Common myeloid progenitor, CD34-positive (primary cell): ENCODE results near the gene CTBP2.

ENCODE experiments used
- CTCF ChIA-PET: fragments of 350-600 bp; sonication (Branson Sonifier 250); formaldehyde crosslinking; loops from one replicate; lab custom pipeline; 2021; ENCODE audit warnings: antibody characterized with exemption; lab: Charles Lee
- POLR2A ChIA-PET: fragments of 350-600 bp; sonication (Branson Sonifier 250); formaldehyde crosslinking; loops from one replicate; lab custom pipeline; 2021; ENCODE audit warnings: antibody characterized with exemption; lab: Charles Lee
- DNase-seq, 3 donors: peaks; one replicate each; pipeline versions ENCODE4 v3.0.0 to v3.0.0-alpha.2; 2013
- H3K27ac ChIP-seq, 2 experiments: 1 replicate in 1 of 2; 2 replicates in 1 of 2; pipeline ENCODE4 v1.7.0; 2013; ENCODE audit warnings: inconsistent platforms in 2 of 2, low read length in 2 of 2, mild to moderate bottlenecking in 2 of 2, low read depth in 1 of 2, moderate library complexity in 1 of 2; ENCODE audit not compliant: severe bottlenecking in 2 of 2, insufficient read depth in 1 of 2, poor library complexity in 1 of 2
- H3K27me3 ChIP-seq, 5 experiments: replicated peaks in 2 of 5; 1 replicate in 3 of 5; 2 replicates in 2 of 5; pipeline versions ENCODE4 v1.6.1 to v1.7.0; 2013; ENCODE audit warnings: low read length in 4 of 5, mild to moderate bottlenecking in 2 of 5, moderate library complexity in 2 of 5, inconsistent platforms in 1 of 5; ENCODE audit not compliant: insufficient read depth in 5 of 5, control insufficient read depth in 4 of 5
- H3K36me3 ChIP-seq, 4 experiments: 1 replicate in 2 of 4; 2 replicates in 2 of 4; pipeline versions ENCODE4 v1.6.1 to v1.7.0; 2013; ENCODE audit warnings: low read length in 3 of 4, control low read depth in 1 of 4, mild to moderate bottlenecking in 1 of 4; ENCODE audit not compliant: control insufficient read depth in 4 of 4, insufficient read depth in 4 of 4
- H3K4me1 ChIP-seq, 4 experiments: 1 replicate in 3 of 4; 2 replicates in 1 of 4; pipeline versions ENCODE4 v1.6.1 to v1.7.1; 2013; ENCODE audit warnings: low read length in 3 of 4, mild to moderate bottlenecking in 3 of 4, control low read depth in 1 of 4, inconsistent platforms in 1 of 4, moderate library complexity in 1 of 4; ENCODE audit not compliant: control insufficient read depth in 4 of 4, insufficient read depth in 4 of 4; ENCODE audit errors: control extremely low read depth in 1 of 4
- H3K4me3 ChIP-seq, 7 experiments: 1 replicate in 4 of 7; 2 replicates in 3 of 7; pipeline versions ENCODE4 v1.5.1 to v1.7.0; 2013; ENCODE audit warnings: mild to moderate bottlenecking in 7 of 7, low read length in 6 of 7, moderate library complexity in 6 of 7, inconsistent platforms in 2 of 7, low read depth in 2 of 7, control low read depth in 1 of 7; ENCODE audit not compliant: insufficient read depth in 4 of 7, control insufficient read depth in 1 of 7; ENCODE audit errors: extremely low read depth in 1 of 7
- H3K9me3 ChIP-seq, 5 experiments: 1 replicate in 4 of 5; 2 replicates in 1 of 5; pipeline versions ENCODE4 v1.6.1 to v1.7.1; 2013; ENCODE audit warnings: low read length in 4 of 5, mild to moderate bottlenecking in 2 of 5, inconsistent platforms in 1 of 5, low read depth in 1 of 5, moderate library complexity in 1 of 5; ENCODE audit not compliant: control insufficient read depth in 4 of 5, insufficient read depth in 2 of 5; ENCODE audit errors: control extremely low read depth in 1 of 5
- WGBS: methylation state at CpG from one replicate; pipeline ENCODE4 v1.1.5; 2013; ENCODE audit not compliant: insufficient coverage; 5-methylcytosine and 5-hydroxymethylcytosine counted together

CTBP2 gene

DNA sequence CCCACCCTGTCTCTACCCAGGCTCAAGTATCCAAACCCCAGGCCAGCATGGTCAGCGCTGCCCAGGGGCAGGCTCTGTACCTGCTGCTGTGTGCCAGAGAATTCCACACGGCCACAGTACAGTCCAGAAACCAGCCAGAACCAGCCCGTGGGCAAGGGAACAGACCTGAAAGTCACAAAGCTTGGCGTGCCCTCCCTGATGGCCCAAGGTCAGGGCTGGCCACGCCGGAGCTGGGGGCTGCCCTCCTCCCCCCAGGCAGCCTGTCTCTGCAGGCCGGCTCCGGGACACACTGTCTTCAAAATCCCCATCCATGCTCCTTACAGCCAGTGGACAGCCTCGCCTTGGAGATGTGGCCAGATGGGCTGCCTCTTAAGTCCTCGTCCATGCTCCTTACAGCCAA lies 78.4 kb downstream of the CTBP2 start:
- Histone ChIP-seq H3K4me3 (no peak overlapping the region), H3K9me3 (no peaks in the 10 kb centered on the region), H3K4me1 (no peaks in the 10 kb centered on the region), H3K36me3 (peaks cover 7 to 47% (median 21%) of the 10 kb centered on the region in 4 experiments), H3K27ac (no peak overlapping the region), H3K27me3 (no peaks in the 10 kb centered on the region)
- WGBS: 99% methylated on average over 10 of the region's 10 CpGs
- CTCF ChIA-PET: interaction anchor here (2.4 kb wide), 1 partner anchor 34 kb away, joined by 6 read pairs; no protein-coding TSS in a partner anchor
- no peak for DNase-seq
- POLR2A ChIA-PET: no interaction called here

DNA sequence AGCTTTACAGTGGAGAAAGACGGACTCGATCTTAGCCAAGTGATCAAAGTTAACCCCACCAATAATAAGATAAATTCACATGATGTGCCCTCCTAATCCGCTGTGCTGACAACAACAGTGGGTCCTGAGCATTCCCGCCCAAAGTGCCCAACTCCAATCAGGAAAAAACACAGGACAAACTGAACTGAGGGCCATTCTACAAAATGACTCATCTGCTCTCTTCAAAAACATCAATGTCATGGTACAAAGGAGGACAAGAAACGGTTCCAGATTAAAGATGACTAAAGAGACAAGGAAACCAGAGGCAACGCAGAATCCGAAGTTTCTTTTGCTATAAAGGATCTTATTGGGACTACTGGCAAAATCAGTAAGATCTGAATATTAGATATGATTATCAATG lies 79.4 kb downstream of the CTBP2 start:
- Histone ChIP-seq H3K4me3 (no peak overlapping the region), H3K27me3 (no peaks in the 10 kb centered on the region), H3K27ac (no peak overlapping the region), H3K9me3 (no peaks in the 10 kb centered on the region), H3K36me3 (peaks cover 4 to 51% (median 23%) of the 10 kb centered on the region in 4 experiments), H3K4me1 (no peaks in the 10 kb centered on the region)
- POLR2A ChIA-PET: no interaction called here
- CTCF ChIA-PET: no interaction called here
- 100% methylated on average over 3 of the region's 7 CpGs for WGBS
- DNase-seq: no peak

DNA sequence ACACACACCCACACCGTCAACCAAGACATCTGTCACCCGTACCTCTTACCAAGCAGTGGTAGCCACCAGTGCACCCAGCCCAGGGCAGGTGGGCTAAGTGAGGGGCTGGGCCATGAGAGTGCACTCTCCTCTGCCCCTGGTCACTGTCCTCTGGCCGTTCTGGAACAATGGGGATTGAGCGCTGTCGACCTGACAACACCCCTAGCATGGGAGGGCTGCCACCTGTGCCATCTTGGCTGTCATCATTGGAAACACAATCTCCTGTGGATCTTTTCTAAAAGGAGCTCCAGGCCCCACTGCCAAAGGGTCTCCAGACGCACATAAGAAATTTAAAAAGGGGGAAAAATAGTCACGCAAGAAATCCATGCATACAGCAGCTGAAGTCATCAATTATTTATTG lies 80.1 kb downstream of the CTBP2 start:
- Histone ChIP-seq H3K9me3 (no peaks in the 10 kb centered on the region), H3K4me1 (no peaks in the 10 kb centered on the region), H3K27ac (no peak overlapping the region), H3K4me3 (no peak overlapping the region), H3K36me3 (peaks cover 4 to 48% (median 20%) of the 10 kb centered on the region in 4 experiments), H3K27me3 (no peaks in the 10 kb centered on the region)
- 100% methylated on average over 7 of the region's 7 CpGs for WGBS
- DNase-seq: no peak
- CTCF ChIA-PET: interaction anchor here (1.2 kb wide), 1 partner anchor 11 kb away, joined by 3 read pairs; no protein-coding TSS in a partner anchor
- POLR2A ChIA-PET: no interaction called here

DNA sequence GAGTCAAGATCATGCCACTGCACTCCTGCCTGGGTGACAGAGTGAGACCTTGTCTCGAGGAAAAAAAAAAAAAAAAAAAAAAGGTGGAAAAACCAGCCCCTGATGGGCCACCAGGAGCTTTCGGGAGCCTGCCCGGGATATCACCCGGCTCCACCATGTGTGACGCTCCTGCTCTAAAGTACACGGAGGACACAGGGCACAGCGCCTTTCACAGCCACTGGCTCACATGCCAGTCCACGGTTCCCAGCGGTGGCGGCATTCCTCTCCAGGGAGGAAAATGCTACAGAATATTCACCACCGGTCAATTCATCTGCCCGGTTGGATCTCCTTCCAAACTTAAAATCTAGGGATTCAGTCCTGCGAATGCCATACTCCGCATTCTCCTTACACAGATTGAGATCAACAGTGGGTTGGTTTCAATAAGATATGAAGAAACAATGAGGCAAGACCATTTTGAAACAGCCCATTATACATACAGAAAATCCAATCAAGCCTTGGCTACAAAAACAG lies 81.2 kb downstream of the CTBP2 start:
- ChIA-PET POLR2A (no interaction called here), CTCF (interaction anchor here (1.2 kb wide), 1 partner anchor 10 kb away, joined by 3 read pairs; no protein-coding TSS in a partner anchor)
- WGBS: over 99% methylated on average over 12 of the region's 14 CpGs

DNA sequence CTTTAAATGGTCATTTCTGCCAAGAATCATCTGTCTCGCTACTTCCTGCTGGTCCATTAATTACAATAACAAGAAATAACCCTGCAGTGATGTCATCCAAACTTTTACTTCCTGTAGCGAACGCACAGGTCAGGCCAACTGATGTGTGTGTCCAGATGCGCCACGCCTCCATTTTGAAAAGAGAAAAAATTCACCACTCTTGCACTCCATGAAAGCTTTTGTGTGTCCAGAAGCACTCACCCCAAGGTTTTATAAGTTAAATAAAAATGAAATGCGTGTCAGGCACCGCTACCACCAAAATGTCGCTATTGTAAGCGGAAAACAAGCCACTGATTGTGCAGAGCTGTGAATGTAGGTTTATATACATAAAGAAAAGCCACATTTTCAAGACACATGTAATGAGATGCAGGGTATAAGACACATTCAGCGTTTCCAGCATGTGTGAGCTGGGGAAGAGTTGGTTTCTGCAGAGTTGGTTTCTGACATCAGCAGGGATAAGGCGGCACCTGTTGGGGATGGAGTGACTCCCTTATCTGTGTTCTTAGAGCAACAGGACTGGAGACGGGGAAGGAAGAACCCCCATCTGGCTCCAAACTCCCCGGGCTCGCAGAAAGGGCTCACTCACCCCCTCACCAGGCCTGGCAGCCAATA lies 83.3 kb downstream of the CTBP2 start:
- H3K36me3 ChIP-seq: peaks cover 5 to 46% (median 20%) of the 10 kb centered on the region in 4 experiments
- POLR2A ChIA-PET: no interaction called here
- no peaks in the 10 kb centered on the region for H3K27me3 ChIP-seq
- CTCF ChIA-PET: no interaction called here
- no peak overlapping the region for H3K4me3 ChIP-seq
- DNase-seq: no peak
- no peaks in the 10 kb centered on the region for H3K4me1 ChIP-seq
- WGBS: 98% methylated on average over 7 of the region's 14 CpGs
- H3K9me3 ChIP-seq: no peaks in the 10 kb centered on the region
- no peak overlapping the region for H3K27ac ChIP-seq

More for the DNA sequence above, 81.2 kb downstream of the CTBP2 start:
- Histone ChIP-seq H3K36me3 (peaks cover 8 to 46% (median 20%) of the 10 kb centered on the region in 4 experiments), H3K27ac (no peak overlapping the region), H3K27me3 (no peaks in the 10 kb centered on the region), H3K4me3 (no peak overlapping the region), H3K9me3 (no peaks in the 10 kb centered on the region), H3K4me1 (no peaks in the 10 kb centered on the region)
- no peak for DNase-seq

DNA sequence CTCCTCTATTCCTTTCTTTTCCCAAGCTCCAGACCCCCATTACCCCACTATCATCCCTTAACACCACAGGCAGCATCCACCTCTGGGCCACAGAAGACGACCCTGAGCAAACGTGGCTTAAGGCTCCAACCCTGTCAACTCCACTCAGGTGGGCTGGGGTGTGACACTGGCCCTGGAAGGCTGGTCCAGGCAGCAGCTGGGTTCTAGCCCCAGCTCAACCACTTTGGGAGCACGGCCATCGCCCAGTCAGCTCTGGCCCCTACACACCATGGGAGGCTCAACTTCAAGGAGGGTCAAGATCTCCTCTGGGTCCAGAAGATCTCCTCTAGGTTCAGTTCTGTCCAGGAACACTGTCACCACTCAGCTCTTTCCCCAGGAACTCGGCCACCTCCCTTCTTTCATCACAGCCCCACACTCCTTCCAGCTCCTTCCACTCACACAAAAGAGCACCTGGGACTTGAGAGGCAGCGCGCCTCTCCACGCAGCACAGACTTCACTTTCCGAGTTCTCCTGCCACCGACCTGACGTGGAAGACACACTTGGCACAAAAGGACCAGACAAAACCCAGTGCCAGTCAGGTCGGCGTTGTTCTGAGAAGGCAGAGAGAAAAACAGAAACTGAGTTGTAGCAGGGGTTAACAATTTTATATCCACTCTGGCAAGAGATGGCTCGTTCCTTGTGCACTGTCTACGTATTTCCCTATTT lies 84.1 kb downstream of the CTBP2 start:
- Histone ChIP-seq H3K4me1 (no peaks in the 10 kb centered on the region), H3K4me3 (no peak overlapping the region), H3K27me3 (no peaks in the 10 kb centered on the region), H3K36me3 (peaks cover 5 to 41% (median 18%) of the 10 kb centered on the region in 4 experiments), H3K27ac (no peak overlapping the region), H3K9me3 (no peaks in the 10 kb centered on the region)
- no peak for DNase-seq
- POLR2A ChIA-PET: interaction anchor here (0.7 to 0.9 kb wide), 2 partner anchors 11 to 47 kb away, joined by 3 read pairs; no protein-coding TSS in a partner anchor
- WGBS: 96% methylated on average over 13 of the region's 15 CpGs
- CTCF ChIA-PET: interaction anchor here (0.6 kb wide), 1 partner anchor 72 kb away, joined by 3 read pairs; no protein-coding TSS in a partner anchor

DNA sequence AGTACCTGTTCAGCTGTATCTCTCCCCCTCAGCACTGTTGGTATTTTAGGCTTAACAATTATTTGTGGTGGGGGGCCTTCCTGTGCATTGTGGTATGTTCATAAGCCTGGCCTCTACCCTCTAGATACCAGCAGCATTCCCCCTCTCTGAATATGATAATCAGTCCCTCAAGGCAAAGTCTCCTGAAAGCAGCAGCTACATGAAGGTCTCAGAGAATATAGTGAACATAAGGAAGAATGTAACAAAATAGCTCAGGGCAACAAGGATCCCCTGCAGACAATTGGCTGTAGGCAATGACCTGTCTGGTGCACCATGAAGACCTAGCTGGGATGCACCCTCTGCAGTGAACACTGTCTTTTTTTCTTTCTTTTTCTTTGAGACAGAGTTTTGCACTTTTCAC lies 86.4 kb downstream of the CTBP2 start:
- H3K27ac ChIP-seq: no peak overlapping the region
- DNase-seq: no peak
- H3K27me3 ChIP-seq: no peaks in the 10 kb centered on the region
- H3K9me3 ChIP-seq: no peaks in the 10 kb centered on the region
- peaks cover 5 to 35% (median 20%) of the 10 kb centered on the region in 4 experiments for H3K36me3 ChIP-seq
- POLR2A ChIA-PET: no interaction called here
- no peak overlapping the region for H3K4me3 ChIP-seq
- H3K4me1 ChIP-seq: peaks cover 0 to 8% (median 7%) of the 10 kb centered on the region in 4 experiments
- CTCF ChIA-PET: interaction anchor here (0.7 to 1.3 kb wide), 5 partner anchors 8 to 33 kb away, joined by 3 read pairs; no protein-coding TSS in a partner anchor
